ENCODE measurements around the gene PLEKHA1. TPM values are rescaled to one million over a fixed set of nuclear protein-coding genes. Genes with fewer than 3 reads are reported as not detected.

Gene PLEKHA1
- total and polyA plus RNA-seq, 2 of the 13 experiments (the other 11 are each of a cell fraction or from before 2014, with no cell fraction given): 32.2 to 53.3 TPM

GRCh38 chr10:122352817-122353525, 21.5 kb upstream of the PLEKHA1 start:
- no TSS peak for BruUV-seq (replicated peaks)
- TF ChIP-seq EHMT2 (IDR thresholded peaks at IDR 0.05; ENCODE audit: borderline replicate concordance, low read depth, low read length) (no peak), ZNF34 (CRISPR knock-in tag; IDR thresholded peaks at IDR 0.05; ENCODE audit: borderline replicate concordance) (no peak), FOXM1 (CRISPR knock-in tag; IDR thresholded peaks at IDR 0.05) (no peak), ZSCAN30 (CRISPR knock-in tag; IDR thresholded peaks at IDR 0.05) (no peak), ZNF687 (CRISPR knock-in tag; IDR thresholded peaks at IDR 0.05) (peak; percentile 55), TSC22D2 (CRISPR knock-in tag; IDR thresholded peaks at IDR 0.05; ENCODE audit: borderline replicate concordance) (no peak), ZNF674 (CRISPR knock-in tag; IDR thresholded peaks at IDR 0.05; ENCODE audit: low read depth) (no peak), ATF6 (CRISPR knock-in tag; conservative IDR thresholded peaks at IDR 0.05) (no peak), NFYC (CRISPR knock-in tag; IDR thresholded peaks at IDR 0.05) (0 out of 2 replicates have a peak, but pooled peaks have one; percentile 24), ZNF7 (CRISPR knock-in tag; IDR thresholded peaks at IDR 0.05) (no peak), ARID4A (CRISPR knock-in tag; IDR thresholded peaks at IDR 0.05; ENCODE audit: borderline replicate concordance) (no peak), ZNF672 (CRISPR knock-in tag; IDR thresholded peaks at IDR 0.05) (no peak), ARNTL (CRISPR knock-in tag; IDR thresholded peaks at IDR 0.05) (no peak)

More at GRCh38 chr10:122352817-122353525, 21.5 kb upstream of the PLEKHA1 start:
- Histone ChIP-seq H3K4me3 (replicated peaks in 1 of 3; ENCODE audit: insufficient read depth in 1 of 3, low read depth in 2 of 3, low read length in 3 of 3) (peak overlapping the region in 2 of 3 experiments; percentile 34 to 40; a peak in 2 of 6 replicates), H2AFZ (ENCODE audit: low read length) (peak overlapping the region; percentile 79), H3K27ac (ENCODE audit: extremely low read length, insufficient read depth, low read length) (peak overlapping the region; percentile 49), H4K20me1 (ENCODE audit: insufficient read depth, low read length) (no peaks in the 10 kb centered on the region), H3K79me2 (ENCODE audit: insufficient read depth, low read length) (no peaks in the 10 kb centered on the region), H3K9me3 (ENCODE audit: low read length) (no peaks in the 10 kb centered on the region), H3K27me3 (ENCODE audit: control insufficient read depth in 1 of 2, insufficient read depth in 2 of 2, low read length in 2 of 2) (no peaks in the 10 kb centered on the region), H3K36me3 (replicated peaks in 1 of 2; ENCODE audit: control insufficient read depth in 1 of 2, insufficient read depth in 2 of 2, low read length in 2 of 2) (no peaks in the 10 kb centered on the region), H3K4me2 (ENCODE audit: low read depth, low read length) (peak overlapping the region; percentile 81), H3K9ac (ENCODE audit: insufficient read depth, low read depth, low read length) (no peak overlapping the region), H3K4me1 (ENCODE audit: insufficient read depth, low read length) (peaks cover 70% of the 10 kb centered on the region)
- POLR2A ChIA-PET: interaction anchor here (1.0 to 2.3 kb wide), 6 partner anchors 8 to 54 kb away, joined by 4 to 23 read pairs (median 8); partner anchors contain the start of gene PLEKHA1
- ATAC-seq (peak; percentile 84), FAIRE-seq (peak; percentile 66), DNase-seq (ENCODE audit: low spot score) (peak; percentile 73)
- CTCF ChIA-PET (ENCODE audit: low intra/inter-chr PET ratio, low total read pairs): no interaction called here
- WGBS (ENCODE audit: low lambda C conversion rate): 0% methylated on average over 4 of the region's 8 CpGs
- in situ Hi-C loops (cut with HindIII; ENCODE audit: extremely low pct_ligation_motif_present, low pct_unique_long_range_greater_than_20kb) (no loop called here), intact Hi-C loops (cut with micrococcal nuclease; ENCODE audit: unreplicated experiment) (loop anchor here (1.0 kb wide), 1 partner anchor 21 kb away; the partner anchor contains the start of gene PLEKHA1)
